Diencephalon (tissue), 1 donor: ENCODE data around the gene MCEE. TPM values are rescaled to one million over a fixed set of nuclear protein-coding genes. Genes with fewer than 3 reads are reported as not detected.

Experiments used
- small RNA-seq: library from RNA; depleted of rRNA; stranded (forward); fragments of <200 nt; gene quantifications from one replicate; pipeline ENCODE3, GENCODE V24; 2014
- total RNA-seq: library from RNA; depleted of rRNA; stranded (reverse); fragments of >200 nt; gene quantifications from one replicate; pipeline ENCODE4 v1.2.3, GENCODE V29; 2014

The MCEE gene
- total RNA-seq = 9.0 TPM

GRCh38 chr2:71130152-71130904 lies at the start of gene MCEE, which contains the start of gene MPHOSPH10:
TSS of gene MCEE (minus strand) at chr2:71130229. CDS start at chr2:71130219, 10 bp downstream.
TSS of gene MPHOSPH10 (plus strand) at chr2:71130634. CDS start at chr2:71130666, 32 bp downstream.

GRCh38 chr2:71068218-71069035 lies 61.6 kb downstream of the MCEE start, which contains the start of gene NAGK:
TSS of gene NAGK (plus strand) at chr2:71068648. CDS start at chr2:71068684, 36 bp downstream.

Small RNA genes within 50 kb of the gene (small RNA-seq; reads per million reads assigned to genes)
- not detected for gene AC007881.1

Other genes with a start within 250 kb of the MCEE start
- 0.69 TPM for gene VAX2, start 229.7 kb downstream of the MCEE start, total RNA-seq
- gene ATP6V1B1, start 194.3 kb downstream of the MCEE start, total RNA-seq = not detected
- 0.92 TPM for gene ANKRD53, start 151.6 kb downstream of the MCEE start, total RNA-seq
- 19.6 TPM for gene TEX261, start 135.4 kb downstream of the MCEE start, total RNA-seq
- 49.1 TPM for gene NAGK, start 61.6 kb downstream of the MCEE start, total RNA-seq
- gene MPHOSPH10, start 405 bp upstream of the MCEE start, total RNA-seq = 27.7 TPM
- 20.3 TPM for gene PAIP2B, start 96.9 kb upstream of the MCEE start, total RNA-seq
- 283 TPM for gene ZNF638, start 201.6 kb upstream of the MCEE start, total RNA-seq